ENCODE measurements around the gene CD302. TPM values are rescaled to one million over a fixed set of nuclear protein-coding genes. Genes with fewer than 3 reads are reported as not detected.

CD302 gene
- total RNA-seq, 4 donors from 2014 or later, result 6.7 to 10.3 (median 7.7) TPM

DNA sequence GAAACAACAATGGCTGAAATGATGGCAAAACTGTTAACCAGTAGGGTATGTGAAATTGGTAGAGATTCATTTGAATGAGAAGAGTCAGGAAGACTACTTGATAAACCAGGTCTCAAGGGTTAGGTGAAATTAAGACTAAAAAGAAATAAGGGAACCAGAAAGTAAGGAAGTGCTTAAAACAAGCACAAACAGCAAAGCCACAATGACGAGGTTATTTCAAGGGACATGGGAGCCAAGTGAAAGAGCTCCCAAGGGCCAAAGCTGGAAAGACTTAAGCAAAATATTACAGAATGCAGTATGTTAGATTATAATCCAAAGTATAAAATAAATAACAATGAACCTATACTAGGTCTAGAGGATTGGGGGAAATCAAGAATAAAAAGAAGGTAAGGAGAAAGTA lies 19.3 kb upstream of the CD302 start:
- DNase-seq (no peak), ATAC-seq (no peak)
- no peaks in the 10 kb centered on the region for H3K4me1 ChIP-seq
- H3K4me3 ChIP-seq, result no peak overlapping the region
- no peak overlapping the region for H3K27ac ChIP-seq
- TF ChIP-seq POLR2A (IDR thresholded peaks at IDR 0.05) (no peak), CTCF (IDR thresholded peaks at IDR 0.05 in 4 of 5, conservative IDR thresholded peaks at IDR 0.05 in 1 of 5) (no peak)
- no peaks in the 10 kb centered on the region for H3K27me3 ChIP-seq
- no peaks in the 10 kb centered on the region for H3K9me3 ChIP-seq
- no peaks in the 10 kb centered on the region for H3K36me3 ChIP-seq
- intact Hi-C loops (cut with DNase I; ENCODE audit: low total_unique reads) (no loop called here), in situ Hi-C loops (cut with MboI; ENCODE audit: low sequenced_read_pairs in 4 of 4) (no loop called here)

DNA sequence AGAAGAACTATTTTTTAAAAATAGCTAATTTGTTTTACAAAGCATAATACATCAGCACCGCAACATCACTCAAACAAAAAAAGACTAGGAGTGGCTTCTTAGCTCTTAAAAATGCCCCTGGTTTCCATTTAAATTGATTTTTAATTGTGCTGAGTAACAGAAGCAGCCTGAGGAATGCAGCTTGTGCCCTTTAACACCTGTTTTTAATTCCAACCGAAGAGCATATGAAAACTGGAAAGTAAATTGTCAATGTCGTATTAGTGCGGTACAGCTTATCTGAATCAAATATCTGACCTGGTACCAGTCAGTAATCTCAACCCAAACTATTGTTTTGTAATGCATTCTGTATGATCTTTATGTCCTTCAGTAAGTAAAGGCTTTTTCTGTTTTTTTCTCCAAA lies 13.2 kb upstream of the CD302 start:
- H3K36me3 ChIP-seq, result no peaks in the 10 kb centered on the region
- H3K9me3 ChIP-seq, result no peaks in the 10 kb centered on the region
- H3K27me3 ChIP-seq, result no peaks in the 10 kb centered on the region
- TF ChIP-seq POLR2A (IDR thresholded peaks at IDR 0.05), result no peak
- no peak for TF ChIP-seq CTCF (IDR thresholded peaks at IDR 0.05 in 4 of 5, conservative IDR thresholded peaks at IDR 0.05 in 1 of 5)
- ATAC-seq (no peak), DNase-seq (no peak)
- no peak overlapping the region for H3K4me3 ChIP-seq
- intact Hi-C loops (cut with DNase I; ENCODE audit: low total_unique reads), result no loop called here
- in situ Hi-C loops (cut with MboI; ENCODE audit: low sequenced_read_pairs in 4 of 4), result no loop called here
- H3K27ac ChIP-seq, result no peak overlapping the region
- no peaks in the 10 kb centered on the region for H3K4me1 ChIP-seq

GRCh38 chr2:159808032-159808425 lies 10.0 kb upstream of the CD302 start:
- no peak for DNase-seq
- in situ Hi-C loops (cut with MboI; ENCODE audit: low sequenced_read_pairs in 4 of 4), result no loop called here

DNA sequence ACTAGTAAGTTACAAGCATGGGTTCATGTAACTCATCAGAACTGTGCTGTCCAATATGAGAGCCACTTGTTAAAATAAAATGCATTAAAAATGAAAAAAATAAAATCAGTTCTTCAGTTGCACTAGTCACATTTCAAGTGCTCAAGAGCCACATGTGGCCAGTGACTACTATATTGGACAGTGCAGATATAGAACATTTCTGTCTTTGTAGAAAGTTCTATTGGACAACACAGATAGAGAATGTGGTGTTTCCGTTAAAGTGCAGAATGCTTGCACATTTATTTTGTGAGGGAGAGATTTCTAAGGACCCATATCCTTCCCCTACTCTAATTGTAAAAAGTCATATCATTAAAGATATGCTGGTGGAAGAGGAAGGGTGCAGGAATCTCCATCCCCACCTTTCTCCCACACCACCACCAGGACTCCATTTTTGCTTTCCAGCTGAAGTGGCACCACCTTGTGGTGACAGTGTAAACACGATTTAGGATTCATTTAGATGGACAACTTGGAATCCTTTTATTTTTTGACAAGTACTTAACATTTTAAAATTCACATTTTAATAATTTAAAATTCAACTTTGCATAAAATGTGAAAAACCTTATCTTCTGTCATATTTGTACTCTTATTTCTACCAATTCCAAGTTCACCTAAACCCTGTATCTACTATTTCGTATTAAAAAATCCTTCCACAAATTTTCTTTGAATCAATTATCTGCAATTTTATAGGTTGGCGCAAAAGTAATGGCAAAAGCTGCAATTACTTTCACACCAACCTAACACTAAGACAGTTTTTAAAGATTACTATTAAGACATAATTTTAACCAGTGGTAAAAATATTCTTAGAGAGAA lies 9.4 kb upstream of the CD302 start:
- TF ChIP-seq CTCF (IDR thresholded peaks at IDR 0.05 in 4 of 5, conservative IDR thresholded peaks at IDR 0.05 in 1 of 5) (peak; percentile 46 to 69 (median 51)), POLR2A (IDR thresholded peaks at IDR 0.05) (no peak)
- H3K4me3 ChIP-seq, result no peak overlapping the region
- DNase-seq (no peak), ATAC-seq (no peak)
- H3K27me3 ChIP-seq, result no peaks in the 10 kb centered on the region
- intact Hi-C loops (cut with DNase I; ENCODE audit: low total_unique reads), result no loop called here
- no peaks in the 10 kb centered on the region for H3K4me1 ChIP-seq
- H3K27ac ChIP-seq, result no peak overlapping the region
- no peaks in the 10 kb centered on the region for H3K36me3 ChIP-seq
- no peaks in the 10 kb centered on the region for H3K9me3 ChIP-seq
- in situ Hi-C loops (cut with MboI; ENCODE audit: low sequenced_read_pairs in 4 of 4), result no loop called here

More at GRCh38 chr2:159808032-159808425, 10.0 kb upstream of the CD302 start:
- Histone ChIP-seq H3K4me3 (no peak overlapping the region), H3K27me3 (no peaks in the 10 kb centered on the region), H3K27ac (no peak overlapping the region), H3K9me3 (no peaks in the 10 kb centered on the region), H3K36me3 (no peaks in the 10 kb centered on the region), H3K4me1 (no peaks in the 10 kb centered on the region)
- TF ChIP-seq CTCF (IDR thresholded peaks at IDR 0.05 in 4 of 5, conservative IDR thresholded peaks at IDR 0.05 in 1 of 5), result no peak
- TF ChIP-seq POLR2A (IDR thresholded peaks at IDR 0.05), result no peak
- intact Hi-C loops (cut with DNase I; ENCODE audit: low total_unique reads), result no loop called here
- ATAC-seq, result no peak
